ENCODE measurements around the gene HOXD12.
A peak's percentile ranks its signal among the peaks of the same experiment; 100 is the strongest.

HOXD12 gene

GRCh38 chr2:176111846-176112374 lies 12.3 kb downstream of the HOXD12 start:
- TF ChIP-seq TAF1 (IDR thresholded peaks at IDR 0.05; ENCODE audit: borderline replicate concordance, low read depth, low read length) (no peak), POLR2AphosphoS5 (IDR thresholded peaks at IDR 0.05; ENCODE audit: low read depth, low read length) (no peak), POLR2A (IDR thresholded peaks at IDR 0.05; ENCODE audit: low read depth, low read length) (no peak)
- FAIRE-seq (no peak), DNase-seq (ENCODE audit: insufficient read length) (no peak)

DNA sequence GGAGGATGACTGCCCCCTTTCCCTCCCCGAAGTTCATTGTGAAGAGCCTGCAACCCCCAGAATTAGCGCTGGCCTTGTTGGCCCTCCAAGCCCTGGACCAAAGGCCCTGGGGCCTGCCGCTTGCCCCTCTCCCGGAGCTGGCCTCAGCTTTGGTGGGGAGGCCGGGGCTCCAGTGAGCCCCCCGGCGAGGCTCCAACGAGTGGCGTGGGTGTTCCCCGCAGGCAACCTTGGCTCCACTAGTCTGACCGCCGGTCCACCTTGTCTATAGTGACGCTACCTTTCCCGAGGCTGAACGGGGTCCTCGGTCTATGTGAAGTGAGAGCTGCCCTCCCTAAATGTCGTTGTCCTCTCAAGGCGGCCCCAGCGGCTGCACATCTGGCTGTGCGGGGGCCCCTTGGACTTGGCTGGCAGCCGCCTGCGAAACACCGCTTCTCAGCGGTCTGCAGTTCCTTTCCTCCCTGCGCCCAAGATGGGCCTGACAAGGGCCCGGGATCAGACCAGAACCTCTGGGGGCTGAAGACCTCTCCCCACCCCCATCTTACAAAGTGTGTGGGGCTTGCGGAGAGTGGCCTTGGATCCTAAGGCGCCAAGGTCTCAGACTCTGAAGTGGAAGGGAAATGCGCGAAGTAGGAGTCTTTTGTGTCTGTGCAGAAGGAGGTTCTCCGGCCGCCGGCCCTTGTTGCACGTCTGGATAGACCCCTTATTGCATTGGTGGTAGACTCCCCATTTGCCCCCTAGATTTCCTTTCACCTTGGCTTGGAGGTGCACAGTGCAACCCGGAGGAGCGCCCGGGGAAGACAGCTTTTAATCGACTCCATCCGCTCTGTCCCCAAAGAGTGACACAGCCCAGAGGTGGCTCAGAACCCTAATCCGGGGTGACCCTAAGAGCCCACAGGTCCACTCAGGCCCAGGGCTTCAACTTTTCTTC lies 13.0 kb downstream of the HOXD12 start:
- no peak for DNase-seq (ENCODE audit: insufficient read length)
- FAIRE-seq: no peak
- no peak for TF ChIP-seq POLR2AphosphoS5 (IDR thresholded peaks at IDR 0.05; ENCODE audit: low read depth, low read length)
- TF ChIP-seq POLR2A (IDR thresholded peaks at IDR 0.05; ENCODE audit: low read depth, low read length): no peak
- no peak for TF ChIP-seq TAF1 (IDR thresholded peaks at IDR 0.05; ENCODE audit: borderline replicate concordance, low read depth, low read length)

GRCh38 chr2:176114120-176114929 lies 14.7 kb downstream of the HOXD12 start:
- DNase-seq (ENCODE audit: insufficient read length) (no peak), FAIRE-seq (no peak)
- TF ChIP-seq POLR2A (IDR thresholded peaks at IDR 0.05; ENCODE audit: low read depth, low read length) (no peak), TAF1 (IDR thresholded peaks at IDR 0.05; ENCODE audit: borderline replicate concordance, low read depth, low read length) (no peak), POLR2AphosphoS5 (IDR thresholded peaks at IDR 0.05; ENCODE audit: low read depth, low read length) (no peak)

- no peak for TF ChIP-seq POLR2A (IDR thresholded peaks at IDR 0.05; ENCODE audit: low read depth, low read length)
- TF ChIP-seq POLR2AphosphoS5 (IDR thresholded peaks at IDR 0.05; ENCODE audit: low read depth, low read length): no peak
- no peak for TF ChIP-seq TAF1 (IDR thresholded peaks at IDR 0.05; ENCODE audit: borderline replicate concordance, low read depth, low read length)
- no peak for DNase-seq (ENCODE audit: insufficient read length)
- no peak for FAIRE-seq
Measured at GRCh38 chr2:176114930-176115625, 15.5 kb downstream of the HOXD12 start.

GRCh38 chr2:176115883-176116813 lies 16.6 kb downstream of the HOXD12 start, which contains the start of gene HOXD10:
TSS of gene HOXD10 (plus strand) at chr2:176116778. CDS start at chr2:176116834, 56 bp downstream.
- FAIRE-seq (peak; percentile 14), DNase-seq (ENCODE audit: insufficient read length) (no peak)
- TF ChIP-seq POLR2AphosphoS5 (IDR thresholded peaks at IDR 0.05; ENCODE audit: low read depth, low read length): no peak
- TF ChIP-seq TAF1 (IDR thresholded peaks at IDR 0.05; ENCODE audit: borderline replicate concordance, low read depth, low read length): no peak
- TF ChIP-seq POLR2A (IDR thresholded peaks at IDR 0.05; ENCODE audit: low read depth, low read length): no peak

DNA sequence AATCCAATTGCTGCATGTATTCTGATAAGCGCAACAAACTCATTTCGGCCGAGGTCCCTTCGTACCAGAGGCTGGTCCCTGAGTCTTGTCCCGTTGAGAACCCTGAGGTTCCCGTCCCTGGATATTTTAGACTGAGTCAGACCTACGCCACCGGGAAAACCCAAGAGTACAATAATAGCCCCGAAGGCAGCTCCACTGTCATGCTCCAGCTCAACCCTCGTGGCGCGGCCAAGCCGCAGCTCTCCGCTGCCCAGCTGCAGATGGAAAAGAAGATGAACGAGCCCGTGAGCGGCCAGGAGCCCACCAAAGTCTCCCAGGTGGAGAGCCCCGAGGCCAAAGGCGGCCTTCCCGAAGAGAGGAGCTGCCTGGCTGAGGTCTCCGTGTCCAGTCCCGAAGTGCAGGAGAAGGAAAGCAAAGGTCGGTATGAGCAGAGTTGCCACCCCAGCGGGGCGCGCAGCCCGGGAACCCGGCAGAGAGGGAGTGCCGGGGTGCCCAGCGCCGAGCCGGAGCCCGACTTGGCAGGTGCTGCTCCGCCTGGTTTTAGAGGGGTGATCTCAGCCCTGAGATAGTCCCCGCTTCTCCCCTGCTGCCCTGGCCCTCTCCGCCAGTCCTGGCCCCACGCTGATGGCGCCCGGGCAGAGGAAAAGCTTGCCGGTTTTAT lies 17.7 kb downstream of the HOXD12 start:
- no peak for FAIRE-seq
- DNase-seq (ENCODE audit: insufficient read length): no peak
- no peak for TF ChIP-seq POLR2AphosphoS5 (IDR thresholded peaks at IDR 0.05; ENCODE audit: low read depth, low read length)
- TF ChIP-seq TAF1 (IDR thresholded peaks at IDR 0.05; ENCODE audit: borderline replicate concordance, low read depth, low read length): no peak
- no peak for TF ChIP-seq POLR2A (IDR thresholded peaks at IDR 0.05; ENCODE audit: low read depth, low read length)

GRCh38 chr2:176117823-176118371 lies 18.3 kb downstream of the HOXD12 start:
- DNase-seq (ENCODE audit: insufficient read length): no peak
- FAIRE-seq: no peak
- TF ChIP-seq TAF1 (IDR thresholded peaks at IDR 0.05; ENCODE audit: borderline replicate concordance, low read depth, low read length): no peak
- TF ChIP-seq POLR2A (IDR thresholded peaks at IDR 0.05; ENCODE audit: low read depth, low read length): no peak
- TF ChIP-seq POLR2AphosphoS5 (IDR thresholded peaks at IDR 0.05; ENCODE audit: low read depth, low read length): no peak

DNA sequence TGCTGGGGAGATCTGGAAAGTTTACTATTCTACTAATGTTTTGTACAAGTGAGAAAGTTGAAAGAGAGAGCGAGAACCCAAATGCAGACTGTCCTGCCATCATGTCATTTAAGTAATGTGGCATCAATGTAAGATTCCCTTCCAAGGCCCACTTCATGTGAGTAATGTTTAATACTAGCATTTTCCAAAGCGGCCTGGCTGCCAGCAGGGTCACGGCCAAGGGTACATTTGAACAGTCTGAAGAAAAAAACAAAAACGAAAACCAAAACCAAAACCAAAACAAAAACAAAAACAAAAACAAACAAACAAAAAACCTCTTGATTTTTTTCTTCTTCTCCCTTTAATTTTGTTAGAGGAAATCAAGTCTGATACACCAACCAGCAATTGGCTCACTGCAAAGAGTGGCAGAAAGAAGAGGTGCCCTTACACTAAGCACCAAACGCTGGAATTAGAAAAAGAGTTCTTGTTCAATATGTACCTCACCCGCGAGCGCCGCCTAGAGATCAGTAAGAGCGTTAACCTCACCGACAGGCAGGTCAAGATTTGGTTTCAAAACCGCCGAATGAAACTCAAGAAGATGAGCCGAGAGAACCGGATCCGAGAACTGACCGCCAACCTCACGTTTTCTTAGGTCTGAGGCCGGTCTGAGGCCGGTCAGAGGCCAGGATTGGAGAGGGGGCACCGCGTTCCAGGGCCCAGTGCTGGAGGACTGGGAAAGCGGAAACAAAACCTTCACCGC lies 19.2 kb downstream of the HOXD12 start:
- peak; percentile 84 for FAIRE-seq
- no peak for DNase-seq (ENCODE audit: insufficient read length)
- TF ChIP-seq TAF1 (IDR thresholded peaks at IDR 0.05; ENCODE audit: borderline replicate concordance, low read depth, low read length): no peak
- TF ChIP-seq POLR2AphosphoS5 (IDR thresholded peaks at IDR 0.05; ENCODE audit: low read depth, low read length): no peak
- TF ChIP-seq POLR2A (IDR thresholded peaks at IDR 0.05; ENCODE audit: low read depth, low read length): no peak
